COLO668 (cell line): ENCODE results near the gene GLYATL2.

Experiments
- DNase-seq: peaks from one replicate; lab custom pipeline; 2025; ENCODE audit not compliant: unreplicated experiment; lab: John Stamatoyannopoulos, UW

Gene GLYATL2

GRCh38 chr11:58844361-58845005 is at the start of gene GLYATL2:
TSS of gene GLYATL2 (minus strand) at chr11:58844704. CDS start at chr11:58839612, 5,092 bp downstream.
- no peak for DNase-seq

- no peak for DNase-seq
These were observed 49.4 kb upstream of the GLYATL2 start for GRCh38 chr11:58893899-58894298.

- DNase-seq = no peak
These were observed 44.1 kb upstream of the GLYATL2 start for GRCh38 chr11:58888579-58888978.

- no peak for DNase-seq
These were observed 42.9 kb upstream of the GLYATL2 start for GRCh38 chr11:58887452-58887851.

- no peak for DNase-seq
These were observed 36.1 kb upstream of the GLYATL2 start for GRCh38 chr11:58880625-58881024.

GRCh38 chr11:58880166-58880565 is 35.7 kb upstream of the GLYATL2 start:
- no peak for DNase-seq

GRCh38 chr11:58867556-58867955 is 23.1 kb upstream of the GLYATL2 start:
- no peak for DNase-seq

GRCh38 chr11:58866788-58867187 is 22.3 kb upstream of the GLYATL2 start:
- no peak for DNase-seq

GRCh38 chr11:58864335-58864734 is 19.8 kb upstream of the GLYATL2 start:
- DNase-seq = no peak

- DNase-seq = no peak
These were observed 19.2 kb upstream of the GLYATL2 start for GRCh38 chr11:58863697-58864096.

- no peak for DNase-seq
These were observed 17.0 kb upstream of the GLYATL2 start for GRCh38 chr11:58861533-58861932.

- no peak for DNase-seq
These were observed 12.3 kb upstream of the GLYATL2 start for GRCh38 chr11:58856806-58857205.

GRCh38 chr11:58845386-58845785 is 882 bp upstream of the GLYATL2 start:
- no peak for DNase-seq

- no peak for DNase-seq
These were observed 6.7 kb downstream of the GLYATL2 start for GRCh38 chr11:58837707-58838388.

GRCh38 chr11:58832056-58832645 is 12.4 kb downstream of the GLYATL2 start:
- no peak for DNase-seq

GRCh38 chr11:58830673-58831301 is 13.7 kb downstream of the GLYATL2 start:
- no peak for DNase-seq

- no peak for DNase-seq
These were observed 14.7 kb downstream of the GLYATL2 start for GRCh38 chr11:58829786-58830185.

GRCh38 chr11:58813693-58814092 is 30.8 kb downstream of the GLYATL2 start:
- DNase-seq = no peak

GRCh38 chr11:58811499-58811898 is 33.0 kb downstream of the GLYATL2 start:
- no peak for DNase-seq

GRCh38 chr11:58807343-58807742 is 37.2 kb downstream of the GLYATL2 start:
- DNase-seq = no peak

GRCh38 chr11:58805065-58805464 is 39.4 kb downstream of the GLYATL2 start:
- no peak for DNase-seq

GRCh38 chr11:58801974-58802545 is 42.4 kb downstream of the GLYATL2 start:
- DNase-seq = no peak
